ENCODE results near the gene MBOAT2.

DNA sequence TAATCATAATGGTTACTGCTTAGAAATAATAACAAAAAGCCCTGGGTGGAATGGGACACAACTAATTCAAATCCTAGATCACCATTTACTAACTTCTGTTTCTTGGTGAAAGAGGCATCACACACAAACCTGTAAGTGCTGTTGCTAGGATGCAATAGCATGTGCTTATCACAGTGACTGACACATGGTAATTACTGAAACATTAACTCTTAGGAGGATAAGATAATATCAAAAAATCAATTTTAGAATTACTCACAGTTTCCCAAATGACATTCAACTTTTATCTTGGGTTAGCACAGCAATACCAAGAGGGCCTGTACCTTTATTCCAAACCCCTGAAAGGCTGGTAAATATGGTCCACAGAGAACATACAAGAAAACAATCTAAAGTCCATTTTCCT lies 69.1 kb downstream of the MBOAT2 start:
- TF ChIP-seq CTCF (IDR thresholded peaks at IDR 0.05; ENCODE audit: insufficient read depth, low read length) (no peak), POLR2AphosphoS5 (IDR thresholded peaks at IDR 0.05; ENCODE audit: low read depth) (no peak)

All from HL-60 (cell line).